DND-41 (cell line): ENCODE data around the gene DIS3L2.

Experiments used
- ATAC-seq: fragments of 200-7000 bp; cut with Tn5 transposase; 3 replicates; pipeline ENCODE4 v1.9.1; 2021; ENCODE audit warnings: low read depth; ENCODE audit not compliant: insufficient read depth
- DNase-seq: peaks from one replicate; pipeline ENCODE4 v3.0.0-alpha.2; 2020
- H2AFZ ChIP-seq: 2 replicates; pipeline ENCODE4 v1.6.0; 2012; ENCODE audit warnings: low read depth, low read length
- H3K27ac ChIP-seq: 2 replicates; pipeline ENCODE4 v1.5.1; 2012; ENCODE audit warnings: low read length, inconsistent platforms
- H3K27me3 ChIP-seq: fragments of 200-600 bp; sonication (generic); 2 replicates; pipeline ENCODE4 v1.6.0; 2012; ENCODE audit warnings: low read length, mild to moderate bottlenecking, inconsistent platforms; ENCODE audit not compliant: insufficient read depth, poor library complexity
- H3K36me3 ChIP-seq: 2 replicates; pipeline ENCODE4 v1.5.1; 2012; ENCODE audit warnings: low read length, inconsistent platforms; ENCODE audit not compliant: insufficient read depth
- H3K4me1 ChIP-seq: 2 replicates; pipeline ENCODE4 v1.5.1; 2012; ENCODE audit warnings: mild to moderate bottlenecking, low read length; ENCODE audit not compliant: insufficient read depth
- H3K4me2 ChIP-seq: 2 replicates; pipeline ENCODE4 v1.6.0; 2012; ENCODE audit warnings: mild to moderate bottlenecking, moderate library complexity, low read length, inconsistent platforms; ENCODE audit not compliant: insufficient read depth
- H3K4me3 ChIP-seq, 2 experiments: fragments of 200-600 bp in 1 of 2; shearing (Covaris generic) in 1 of 2; 2 replicates each; pipeline ENCODE4 v1.5.1; 2012 to 2016; ENCODE audit warnings: inconsistent platforms in 2 of 2, low read length in 2 of 2, mild to moderate bottlenecking in 2 of 2, low read depth in 1 of 2, moderate library complexity in 1 of 2
- H3K79me2 ChIP-seq: 2 replicates; pipeline ENCODE4 v1.6.0; 2012; ENCODE audit warnings: low read length, inconsistent platforms; ENCODE audit not compliant: insufficient read depth
- H3K9ac ChIP-seq: 2 replicates; pipeline ENCODE4 v1.6.0; 2012; ENCODE audit warnings: low read depth, mild to moderate bottlenecking, inconsistent platforms, low read length, moderate library complexity
- H3K9me3 ChIP-seq: 2 replicates; pipeline ENCODE4 v1.5.1; 2012; ENCODE audit warnings: low read length, moderate library complexity, mild to moderate bottlenecking, inconsistent platforms; ENCODE audit not compliant: insufficient read depth, severe bottlenecking
- H4K20me1 ChIP-seq: 2 replicates; pipeline ENCODE4 v1.6.0; 2012; ENCODE audit warnings: low read length; ENCODE audit not compliant: insufficient read depth
- EZH2 ChIP-seq: IDR thresholded peaks from 3 replicates; pipeline ENCODE4 v1.6.1; 2012; ENCODE audit warnings: borderline replicate concordance, low read depth, mild to moderate bottlenecking, moderate library complexity, low read length, inconsistent platforms; ENCODE audit not compliant: severe bottlenecking
- TF ChIP-seq, protein P1 (sequence below): IDR thresholded peaks from 2 replicates; pipeline ENCODE4 v1.5.1; 2012; ENCODE audit warnings: borderline replicate concordance, low read length, moderate library complexity, mild to moderate bottlenecking; ENCODE audit not compliant: poor library complexity, severe bottlenecking; ENCODE audit errors: extremely low read depth

The DIS3L2 gene

DNA sequence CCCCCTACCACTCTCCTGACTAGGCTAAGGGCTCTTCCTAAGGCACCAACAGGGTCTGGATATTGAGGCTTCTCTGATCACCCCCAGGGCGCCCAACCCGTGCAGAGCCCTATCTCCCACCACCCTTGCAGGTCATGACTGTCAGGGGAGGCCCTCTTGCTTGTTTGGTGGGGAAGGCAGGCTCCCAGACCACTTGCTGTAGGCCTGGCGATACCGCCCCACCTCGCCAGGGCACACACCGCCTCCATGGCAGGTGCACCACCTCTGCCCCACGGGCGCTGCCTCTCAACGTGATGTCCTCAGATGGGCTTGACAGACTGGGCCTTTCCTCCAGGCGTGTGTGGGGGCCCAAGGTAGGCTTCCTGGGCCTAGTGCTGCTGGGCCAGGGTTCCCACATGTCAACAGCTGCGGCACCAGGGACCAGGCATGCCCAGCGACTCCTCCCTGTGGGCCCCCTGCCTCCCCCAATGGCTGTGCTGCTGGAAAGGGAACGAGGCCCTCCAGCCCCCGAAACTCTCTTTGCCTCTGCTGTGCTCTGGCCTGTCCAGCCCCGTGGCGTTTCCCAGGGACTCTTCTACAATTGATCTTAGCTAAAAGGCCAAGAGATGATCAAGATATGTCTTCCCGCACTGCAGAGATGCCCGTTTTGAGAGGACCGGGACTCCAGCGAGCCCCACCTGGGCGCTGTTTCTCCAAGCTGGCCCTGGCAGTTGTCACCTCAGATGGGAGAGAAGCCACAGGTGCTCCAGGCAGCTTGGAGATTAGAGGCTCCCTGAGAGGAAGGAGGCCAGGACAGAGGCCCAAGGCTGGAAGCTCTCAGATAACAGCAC lies 42.8 kb upstream of the DIS3L2 start:
- H3K4me1 ChIP-seq, result no peaks in the 10 kb centered on the region
- H2AFZ ChIP-seq, result no peak overlapping the region
- no peak overlapping the region for H3K4me2 ChIP-seq
- DNase-seq, result no peak
- no peaks in the 10 kb centered on the region for H3K9me3 ChIP-seq
- H3K79me2 ChIP-seq, result no peaks in the 10 kb centered on the region
- peaks cover 11% of the 10 kb centered on the region for H3K27me3 ChIP-seq
- no peak overlapping the region for H3K9ac ChIP-seq
- no peak overlapping the region for H3K4me3 ChIP-seq
- H3K27ac ChIP-seq, result no peak overlapping the region
- H3K36me3 ChIP-seq, result no peaks in the 10 kb centered on the region
- H4K20me1 ChIP-seq, result no peaks in the 10 kb centered on the region; the same call in 1 of the 2 replicates
- ATAC-seq, result no peak
- TF ChIP-seq, protein P1, sequence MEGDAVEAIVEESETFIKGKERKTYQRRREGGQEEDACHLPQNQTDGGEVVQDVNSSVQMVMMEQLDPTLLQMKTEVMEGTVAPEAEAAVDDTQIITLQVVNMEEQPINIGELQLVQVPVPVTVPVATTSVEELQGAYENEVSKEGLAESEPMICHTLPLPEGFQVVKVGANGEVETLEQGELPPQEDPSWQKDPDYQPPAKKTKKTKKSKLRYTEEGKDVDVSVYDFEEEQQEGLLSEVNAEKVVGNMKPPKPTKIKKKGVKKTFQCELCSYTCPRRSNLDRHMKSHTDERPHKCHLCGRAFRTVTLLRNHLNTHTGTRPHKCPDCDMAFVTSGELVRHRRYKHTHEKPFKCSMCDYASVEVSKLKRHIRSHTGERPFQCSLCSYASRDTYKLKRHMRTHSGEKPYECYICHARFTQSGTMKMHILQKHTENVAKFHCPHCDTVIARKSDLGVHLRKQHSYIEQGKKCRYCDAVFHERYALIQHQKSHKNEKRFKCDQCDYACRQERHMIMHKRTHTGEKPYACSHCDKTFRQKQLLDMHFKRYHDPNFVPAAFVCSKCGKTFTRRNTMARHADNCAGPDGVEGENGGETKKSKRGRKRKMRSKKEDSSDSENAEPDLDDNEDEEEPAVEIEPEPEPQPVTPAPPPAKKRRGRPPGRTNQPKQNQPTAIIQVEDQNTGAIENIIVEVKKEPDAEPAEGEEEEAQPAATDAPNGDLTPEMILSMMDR, result no peak
- TF ChIP-seq EZH2, result no peak

DNA sequence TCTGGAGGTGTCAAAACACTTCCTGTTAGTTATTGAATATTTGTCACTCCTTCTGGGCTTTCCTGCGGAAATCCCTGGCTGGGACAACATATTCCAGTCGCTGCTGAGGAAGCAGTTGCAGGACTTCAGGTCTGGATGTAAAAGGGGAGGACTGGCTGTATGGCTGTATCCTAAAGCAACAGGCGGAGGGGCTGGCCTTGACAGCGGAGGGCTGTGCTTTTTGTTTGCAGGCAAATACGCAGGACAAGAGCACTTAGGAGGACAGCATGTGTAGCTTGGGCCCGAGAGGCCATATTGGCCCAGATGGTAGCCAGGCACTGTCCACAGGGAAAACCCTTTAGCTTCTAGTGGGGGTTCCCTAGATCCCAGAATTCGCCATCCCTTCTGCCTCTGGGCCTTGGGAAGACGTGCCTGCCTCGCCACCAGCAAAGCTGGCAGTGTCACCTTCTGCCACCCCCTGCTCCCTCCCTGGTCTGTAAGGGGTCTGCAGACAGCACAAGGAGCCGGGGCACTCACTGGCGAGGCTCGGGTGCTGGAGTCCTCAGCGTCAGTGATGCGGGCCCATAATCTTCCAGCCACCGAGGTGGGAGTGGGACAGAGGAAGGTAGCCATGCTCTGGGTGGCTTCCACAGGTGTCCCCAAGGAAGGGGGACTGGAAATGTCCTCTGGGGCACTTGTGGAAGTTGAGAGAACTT lies 42.0 kb upstream of the DIS3L2 start:
- Histone ChIP-seq H3K4me2 (no peak overlapping the region), H3K9ac (no peak overlapping the region), H3K27ac (no peak overlapping the region), H3K36me3 (no peaks in the 10 kb centered on the region), H3K27me3 (peaks cover 11% of the 10 kb centered on the region), H3K4me3 (no peak overlapping the region), H4K20me1 (no peaks in the 10 kb centered on the region; the same call in 1 of the 2 replicates), H3K79me2 (no peaks in the 10 kb centered on the region), H3K4me1 (no peaks in the 10 kb centered on the region), H2AFZ (no peak overlapping the region), H3K9me3 (no peaks in the 10 kb centered on the region)
- TF ChIP-seq, protein P1, result no peak
- no peak for TF ChIP-seq EZH2
- ATAC-seq, result no peak
- no peak for DNase-seq

DNA sequence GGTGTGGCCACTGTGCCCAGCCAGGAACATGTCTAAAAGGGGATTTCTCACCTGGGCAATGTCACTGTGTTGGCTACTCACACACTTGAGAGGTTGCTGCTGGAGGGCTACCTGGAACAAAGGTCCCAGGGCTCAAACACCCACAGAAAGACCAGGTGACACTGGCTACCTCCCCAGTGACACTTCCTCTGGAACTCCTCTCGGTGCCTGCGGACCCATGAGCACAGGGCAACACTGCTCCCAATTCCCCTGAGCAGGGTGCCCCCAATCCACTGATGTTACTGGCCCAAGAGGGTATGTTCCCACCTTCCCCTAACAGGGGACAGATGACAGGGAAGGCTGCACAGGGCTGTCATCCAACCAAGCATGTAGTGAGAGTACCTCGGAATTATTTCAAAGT lies 41.1 kb upstream of the DIS3L2 start:
- Histone ChIP-seq H3K4me3 (no peak overlapping the region), H3K4me1 (peaks cover 5% of the 10 kb centered on the region), H3K9me3 (no peaks in the 10 kb centered on the region), H3K27ac (no peak overlapping the region), H3K36me3 (no peaks in the 10 kb centered on the region), H2AFZ (no peak overlapping the region), H3K9ac (no peak overlapping the region), H3K4me2 (no peak overlapping the region), H3K79me2 (no peaks in the 10 kb centered on the region), H4K20me1 (no peaks in the 10 kb centered on the region; the same call in 1 of the 2 replicates), H3K27me3 (peaks cover 15% of the 10 kb centered on the region)
- TF ChIP-seq, protein P1, result no peak
- TF ChIP-seq EZH2, result no peak
- DNase-seq (no peak), ATAC-seq (no peak)
